HG02870 (cell line): Measurements from ENCODE around the gene MRPL4.

Source experiments
- ATAC-seq: cut with Tn5 transposase; IDR thresholded peaks from one replicate; pipeline ENCODE4 v1.9.1; 2021; ENCODE audit warnings: mild to moderate bottlenecking, moderate library complexity; ENCODE audit not compliant: unreplicated experiment

MRPL4 gene

DNA sequence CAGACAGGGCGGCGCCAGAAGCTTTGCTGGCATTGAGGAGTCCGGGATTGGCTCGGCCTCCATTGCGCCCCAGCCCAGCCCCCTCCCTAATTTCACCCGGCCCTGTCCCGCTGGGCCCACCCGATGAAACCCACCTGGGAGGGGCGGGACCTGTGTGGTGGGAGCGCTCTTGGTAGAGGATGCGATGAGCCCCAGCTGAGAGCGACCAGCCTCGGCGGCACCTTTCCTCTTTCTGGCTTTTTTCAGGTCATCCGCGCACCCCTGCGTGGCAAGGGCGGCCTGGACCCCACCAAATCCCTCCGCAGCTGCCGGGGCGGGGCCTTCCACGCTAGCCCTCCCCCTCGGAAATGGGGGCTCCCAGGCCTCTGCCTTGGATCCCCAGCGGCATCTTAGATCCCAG, 57.4 kb downstream of the MRPL4 start, which contains the start of gene ZGLP1:
Gene ZGLP1 (minus strand): TSS at position 393 of the 400 bp plus-strand sequence.
- no peak for ATAC-seq
